ENCODE measurements around the gene DMXL1. TPM values are rescaled to one million over a fixed set of nuclear protein-coding genes. Genes with fewer than 3 reads are reported as not detected.

The DMXL1 gene
- polyA plus RNA-seq, 1 of the 3 experiments (the other 2 are of a cell fraction), result 6.6 TPM

DNA sequence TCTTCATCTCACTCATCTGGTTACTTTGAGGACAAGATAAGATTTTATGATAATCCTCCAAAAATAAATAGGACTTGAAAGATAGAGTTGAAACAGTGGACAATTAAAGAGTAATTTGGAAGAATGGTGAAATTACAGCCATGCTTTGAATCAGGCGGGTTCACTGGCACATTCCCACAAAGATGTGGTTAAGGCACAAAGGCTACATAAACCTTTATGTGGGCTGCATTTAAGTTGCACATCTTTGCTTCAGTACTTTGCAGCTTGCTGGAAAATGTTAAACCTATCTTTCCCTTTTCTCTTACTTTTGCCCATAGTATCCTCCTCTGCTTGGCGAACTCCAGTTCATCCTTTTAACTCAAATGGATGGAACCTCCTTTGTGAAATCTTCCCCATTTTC, 192.8 kb downstream of the DMXL1 start:
- CTCF ChIA-PET, result interaction anchor here (1.2 to 1.5 kb wide), 3 partner anchors 72 to 275 kb away, joined by 3 read pairs; partner anchors contain the start of gene DTWD2
- DNase-seq, result no peak
- WGBS (ENCODE audit: low lambda C conversion rate), result 89% methylated on average over 2 of the region's 2 CpGs

More for the DNA sequence above, 192.8 kb downstream of the DMXL1 start:
- Histone ChIP-seq H3K9ac (no peak overlapping the region), H2AFZ (ENCODE audit: low read depth) (no peak overlapping the region), H3K79me2 (ENCODE audit: insufficient read depth) (no peaks in the 10 kb centered on the region), H3K27ac (ENCODE audit: low read depth in 2 of 2, low read length in 1 of 2) (peak overlapping the region in 1 of 2 experiments; percentile 62; a peak in 1 of 4 replicates), H3K4me1 (ENCODE audit: control insufficient read depth in 1 of 2, insufficient read depth in 2 of 2, low read depth in 1 of 2, low read length in 1 of 2) (peaks cover 0 to 7% of the 10 kb centered on the region in 2 experiments; a peak in 2 of 4 replicates), H3K36me3 (replicated peaks in 1 of 2; ENCODE audit: control insufficient read depth in 1 of 2, insufficient read depth in 2 of 2, low read length in 1 of 2) (no peaks in the 10 kb centered on the region), H3K4me3 (ENCODE audit: low read depth in 2 of 2, low read length in 1 of 2) (no peak overlapping the region), H3K4me2 (no peak overlapping the region), H3K27me3 (ENCODE audit: insufficient read depth) (no peaks in the 10 kb centered on the region), H3K9me3 (no peaks in the 10 kb centered on the region; the same call in 1 of the 2 replicates), H3K9me2 (no peaks in the 10 kb centered on the region), H4K20me1 (ENCODE audit: insufficient read depth) (no peaks in the 10 kb centered on the region), H3F3A (replicated peaks; ENCODE audit: insufficient read depth) (peaks cover 4% of the 10 kb centered on the region)
- POLR2A ChIA-PET, result no interaction called here
- TF ChIP-seq MXI1 (IDR thresholded peaks at IDR 0.05; ENCODE audit: low read depth, low read length) (no peak), NRF1 (IDR thresholded peaks at IDR 0.05; ENCODE audit: low read depth, low read length) (no peak), CHD2 (IDR thresholded peaks at IDR 0.05; ENCODE audit: low read length, partially characterized antibody) (no peak), RFX5 (IDR thresholded peaks at IDR 0.05; ENCODE audit: low read length) (no peak), FOXJ3 (CRISPR knock-in tag; IDR thresholded peaks at IDR 0.05) (no peak), NFIC (IDR thresholded peaks at IDR 0.05; ENCODE audit: borderline replicate concordance) (no peak), TAF1 (IDR thresholded peaks at IDR 0.05; ENCODE audit: borderline replicate concordance, low read depth, low read length) (no peak), EZH2phosphoT487 (IDR thresholded peaks at IDR 0.05; ENCODE audit: borderline replicate concordance, low read depth) (no peak), ELF1 (IDR thresholded peaks at IDR 0.05) (no peak), SIN3A (IDR thresholded peaks at IDR 0.05; ENCODE audit: borderline replicate concordance, low read depth, low read length) (no peak), RXRA (IDR thresholded peaks at IDR 0.05; ENCODE audit: borderline replicate concordance, low read depth) (no peak), TCF12 (IDR thresholded peaks at IDR 0.05) (no peak), RCOR1 (IDR thresholded peaks at IDR 0.05; ENCODE audit: low read length) (no peak), GABPA (IDR thresholded peaks at IDR 0.05; ENCODE audit: low read depth) (no peak), YY1 (IDR thresholded peaks at IDR 0.05; ENCODE audit: low read depth) (no peak)
- TF ChIP-seq, protein P1, sequence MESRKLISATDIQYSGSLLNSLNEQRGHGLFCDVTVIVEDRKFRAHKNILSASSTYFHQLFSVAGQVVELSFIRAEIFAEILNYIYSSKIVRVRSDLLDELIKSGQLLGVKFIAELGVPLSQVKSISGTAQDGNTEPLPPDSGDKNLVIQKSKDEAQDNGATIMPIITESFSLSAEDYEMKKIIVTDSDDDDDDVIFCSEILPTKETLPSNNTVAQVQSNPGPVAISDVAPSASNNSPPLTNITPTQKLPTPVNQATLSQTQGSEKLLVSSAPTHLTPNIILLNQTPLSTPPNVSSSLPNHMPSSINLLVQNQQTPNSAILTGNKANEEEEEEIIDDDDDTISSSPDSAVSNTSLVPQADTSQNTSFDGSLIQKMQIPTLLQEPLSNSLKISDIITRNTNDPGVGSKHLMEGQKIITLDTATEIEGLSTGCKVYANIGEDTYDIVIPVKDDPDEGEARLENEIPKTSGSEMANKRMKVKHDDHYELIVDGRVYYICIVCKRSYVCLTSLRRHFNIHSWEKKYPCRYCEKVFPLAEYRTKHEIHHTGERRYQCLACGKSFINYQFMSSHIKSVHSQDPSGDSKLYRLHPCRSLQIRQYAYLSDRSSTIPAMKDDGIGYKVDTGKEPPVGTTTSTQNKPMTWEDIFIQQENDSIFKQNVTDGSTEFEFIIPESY (IDR thresholded peaks at IDR 0.05; ENCODE audit: borderline replicate concordance, low read depth), result no peak
- TF ChIP-seq, protein P2, sequence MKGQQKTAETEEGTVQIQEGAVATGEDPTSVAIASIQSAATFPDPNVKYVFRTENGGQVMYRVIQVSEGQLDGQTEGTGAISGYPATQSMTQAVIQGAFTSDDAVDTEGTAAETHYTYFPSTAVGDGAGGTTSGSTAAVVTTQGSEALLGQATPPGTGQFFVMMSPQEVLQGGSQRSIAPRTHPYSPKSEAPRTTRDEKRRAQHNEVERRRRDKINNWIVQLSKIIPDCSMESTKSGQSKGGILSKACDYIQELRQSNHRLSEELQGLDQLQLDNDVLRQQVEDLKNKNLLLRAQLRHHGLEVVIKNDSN (IDR thresholded peaks at IDR 0.05; ENCODE audit: borderline replicate concordance, low read depth), result no peak
- TF ChIP-seq, protein P3, sequence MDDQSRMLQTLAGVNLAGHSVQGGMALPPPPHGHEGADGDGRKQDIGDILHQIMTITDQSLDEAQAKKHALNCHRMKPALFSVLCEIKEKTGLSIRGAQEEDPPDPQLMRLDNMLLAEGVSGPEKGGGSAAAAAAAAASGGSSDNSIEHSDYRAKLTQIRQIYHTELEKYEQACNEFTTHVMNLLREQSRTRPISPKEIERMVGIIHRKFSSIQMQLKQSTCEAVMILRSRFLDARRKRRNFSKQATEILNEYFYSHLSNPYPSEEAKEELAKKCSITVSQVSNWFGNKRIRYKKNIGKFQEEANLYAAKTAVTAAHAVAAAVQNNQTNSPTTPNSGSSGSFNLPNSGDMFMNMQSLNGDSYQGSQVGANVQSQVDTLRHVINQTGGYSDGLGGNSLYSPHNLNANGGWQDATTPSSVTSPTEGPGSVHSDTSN (IDR thresholded peaks at IDR 0.05), result no peak
- TF ChIP-seq, protein P4, sequence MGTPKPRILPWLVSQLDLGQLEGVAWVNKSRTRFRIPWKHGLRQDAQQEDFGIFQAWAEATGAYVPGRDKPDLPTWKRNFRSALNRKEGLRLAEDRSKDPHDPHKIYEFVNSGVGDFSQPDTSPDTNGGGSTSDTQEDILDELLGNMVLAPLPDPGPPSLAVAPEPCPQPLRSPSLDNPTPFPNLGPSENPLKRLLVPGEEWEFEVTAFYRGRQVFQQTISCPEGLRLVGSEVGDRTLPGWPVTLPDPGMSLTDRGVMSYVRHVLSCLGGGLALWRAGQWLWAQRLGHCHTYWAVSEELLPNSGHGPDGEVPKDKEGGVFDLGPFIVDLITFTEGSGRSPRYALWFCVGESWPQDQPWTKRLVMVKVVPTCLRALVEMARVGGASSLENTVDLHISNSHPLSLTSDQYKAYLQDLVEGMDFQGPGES (IDR thresholded peaks at IDR 0.05; ENCODE audit: low read depth, low read length), result no peak
- TF ChIP-seq, protein P5, sequence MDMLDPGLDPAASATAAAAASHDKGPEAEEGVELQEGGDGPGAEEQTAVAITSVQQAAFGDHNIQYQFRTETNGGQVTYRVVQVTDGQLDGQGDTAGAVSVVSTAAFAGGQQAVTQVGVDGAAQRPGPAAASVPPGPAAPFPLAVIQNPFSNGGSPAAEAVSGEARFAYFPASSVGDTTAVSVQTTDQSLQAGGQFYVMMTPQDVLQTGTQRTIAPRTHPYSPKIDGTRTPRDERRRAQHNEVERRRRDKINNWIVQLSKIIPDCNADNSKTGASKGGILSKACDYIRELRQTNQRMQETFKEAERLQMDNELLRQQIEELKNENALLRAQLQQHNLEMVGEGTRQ (IDR thresholded peaks at IDR 0.05; ENCODE audit: borderline replicate concordance, low read depth, low read length), result no peak
